HG03159 (cell line): ENCODE results near the gene STPG1.

Source experiments
- ATAC-seq: cut with Tn5 transposase; IDR thresholded peaks from one replicate; pipeline ENCODE4 v1.9.1; 2021; ENCODE audit warnings: mild to moderate bottlenecking, moderate library complexity; ENCODE audit not compliant: unreplicated experiment

STPG1 gene

GRCh38 chr1:24373710-24374109 lies 39.9 kb downstream of the STPG1 start:
- ATAC-seq = no peak

DNA sequence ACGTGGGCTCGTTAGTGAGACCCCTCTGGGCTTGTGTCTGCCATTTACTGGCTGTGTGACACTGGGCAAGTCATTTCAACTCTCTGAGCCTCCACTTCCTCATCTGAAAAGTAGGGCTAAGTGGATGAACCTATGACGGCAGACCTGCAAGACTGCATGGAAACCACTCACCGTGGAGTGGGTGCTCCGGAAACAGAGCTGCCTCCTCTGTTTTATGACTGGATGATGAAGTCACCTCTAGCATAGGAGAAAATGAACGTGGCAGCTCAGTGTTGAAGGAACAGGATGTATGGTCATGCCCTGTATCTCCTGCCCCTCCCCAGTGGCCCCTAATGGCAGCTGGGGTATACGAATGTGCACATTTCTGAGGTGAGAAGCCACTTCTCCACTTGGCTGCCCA lies 40.5 kb downstream of the STPG1 start:
- ATAC-seq = no peak

- no peak for ATAC-seq
These were observed 43.8 kb downstream of the STPG1 start for GRCh38 chr1:24369801-24370200.

- no peak for ATAC-seq
These were observed 44.4 kb downstream of the STPG1 start for GRCh38 chr1:24369199-24369598.

GRCh38 chr1:24366707-24367106 lies 46.9 kb downstream of the STPG1 start:
- no peak for ATAC-seq

DNA sequence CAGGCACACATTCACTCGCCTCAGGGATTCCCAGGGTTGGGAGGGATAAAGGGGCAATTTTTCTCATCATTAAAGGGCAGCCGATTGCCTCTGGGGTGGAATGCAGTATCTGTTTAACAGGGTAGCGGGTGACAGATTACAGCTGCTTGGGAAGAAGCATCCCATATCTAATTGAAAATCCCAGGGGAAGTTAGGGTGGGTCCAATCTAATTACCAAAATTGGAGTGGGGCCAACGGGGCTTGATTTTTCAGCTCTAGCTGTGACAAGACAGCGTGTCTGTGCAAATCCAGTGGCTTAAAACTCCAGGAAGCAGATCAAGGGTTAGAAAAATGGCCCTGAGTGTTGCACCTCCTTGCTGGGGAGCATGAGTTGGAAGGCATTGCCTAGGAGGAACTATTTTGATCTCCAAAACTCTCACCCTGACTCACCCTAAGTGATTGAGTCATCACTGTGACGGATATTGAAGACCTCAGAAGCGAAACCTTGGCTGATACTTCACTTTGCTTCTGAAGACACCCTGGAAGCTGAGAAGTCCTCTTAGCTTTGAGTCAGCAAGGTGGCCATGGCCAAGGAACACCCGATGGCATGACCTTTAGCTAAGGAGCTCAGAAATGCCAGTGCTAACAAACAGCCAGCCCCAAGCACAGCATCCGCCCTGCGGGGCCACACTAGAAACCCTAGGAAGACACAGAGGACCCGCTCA lies 48.5 kb downstream of the STPG1 start:
- no peak for ATAC-seq

GRCh38 chr1:24364605-24364974 lies 49.0 kb downstream of the STPG1 start:
- ATAC-seq = no peak

DNA sequence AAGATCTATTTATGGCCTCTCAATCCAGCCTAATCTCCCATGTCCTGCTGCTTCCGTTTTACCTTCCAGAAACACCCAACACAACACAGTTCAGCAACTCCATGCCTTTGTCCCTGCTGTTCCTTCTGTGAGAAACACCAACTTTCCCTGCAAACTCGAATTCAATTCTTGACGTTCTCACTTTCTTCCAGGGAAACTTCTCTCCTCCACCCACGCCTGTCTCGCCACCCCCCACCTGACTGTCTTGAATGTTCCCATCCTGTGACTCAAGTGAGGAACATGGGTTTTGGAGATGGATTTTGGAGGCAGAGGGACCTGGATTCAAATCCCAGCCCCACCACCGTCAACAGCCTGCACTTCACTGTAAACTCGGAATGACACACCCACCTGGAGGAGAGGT lies 49.6 kb downstream of the STPG1 start:
- ATAC-seq = no peak

DNA sequence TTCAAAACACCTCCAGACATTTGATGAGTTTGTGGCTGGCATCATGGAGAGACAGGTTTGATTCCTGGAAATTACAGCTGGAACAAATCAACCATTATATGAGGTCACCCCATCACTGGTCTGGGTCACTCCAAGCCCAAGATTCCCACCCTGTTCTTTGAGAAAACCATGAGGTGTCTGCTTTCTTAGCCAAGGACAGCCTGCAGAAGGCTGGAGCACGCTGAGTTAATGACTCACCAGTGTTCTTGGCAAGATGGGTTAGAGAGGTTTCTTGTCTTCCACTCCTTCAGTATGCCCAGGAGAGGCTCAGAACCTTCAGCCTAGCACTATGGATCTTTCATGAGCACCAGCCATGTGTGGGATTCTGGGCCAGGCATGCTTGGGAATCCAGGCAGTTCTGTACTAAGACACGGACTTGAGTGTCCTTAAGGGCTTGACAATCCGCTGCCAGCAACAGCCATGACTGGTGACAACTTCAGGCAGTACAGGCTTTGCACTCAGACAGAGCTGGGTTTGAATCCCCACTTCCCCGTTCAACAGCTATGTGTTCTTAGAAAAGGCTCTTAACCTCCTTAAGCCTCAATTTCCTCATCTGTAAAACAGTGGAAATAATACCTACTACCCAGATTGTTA lies 50.5 kb downstream of the STPG1 start:
- ATAC-seq = no peak

- no peak for ATAC-seq
These were observed 51.2 kb downstream of the STPG1 start for GRCh38 chr1:24362396-24362795.

DNA sequence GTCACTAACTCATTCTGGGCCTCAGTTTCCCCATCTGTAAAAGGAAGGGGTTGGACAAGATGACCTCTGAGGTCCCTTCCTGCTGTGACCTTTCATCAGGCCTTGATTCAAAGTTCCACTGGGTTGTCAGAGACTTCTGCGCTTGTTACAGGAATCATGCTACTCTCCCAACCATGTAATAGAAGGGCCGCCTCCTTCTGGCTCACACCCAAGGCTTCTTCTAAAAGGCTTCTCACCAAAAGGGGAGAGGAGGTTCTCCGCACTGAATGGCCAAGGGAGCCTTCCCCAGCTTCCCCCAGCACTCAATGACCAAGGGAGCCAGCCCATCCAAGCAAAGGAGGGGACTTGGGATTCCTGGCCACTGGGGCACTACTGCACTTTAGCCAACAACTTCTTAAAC lies 51.8 kb downstream of the STPG1 start:
- no peak for ATAC-seq

DNA sequence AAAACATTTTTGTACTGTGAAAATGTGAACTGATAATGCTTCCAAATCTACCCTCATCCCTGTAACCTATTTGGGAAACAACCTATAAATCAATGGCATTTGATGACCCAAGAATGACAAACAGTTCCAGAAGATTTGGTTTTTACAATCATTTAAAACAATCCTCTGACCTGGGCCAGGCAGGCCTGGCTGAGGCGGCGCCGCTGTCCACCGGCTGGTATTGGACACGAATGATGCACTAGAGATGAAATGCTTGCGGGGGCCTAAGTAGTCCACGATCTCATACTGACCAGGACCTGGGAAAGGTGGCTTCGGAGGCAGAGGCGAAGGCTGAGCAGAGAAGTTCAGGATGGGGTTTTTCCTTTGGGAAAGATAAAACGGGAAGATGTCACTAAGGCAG lies 52.9 kb downstream of the STPG1 start:
- no peak for ATAC-seq

DNA sequence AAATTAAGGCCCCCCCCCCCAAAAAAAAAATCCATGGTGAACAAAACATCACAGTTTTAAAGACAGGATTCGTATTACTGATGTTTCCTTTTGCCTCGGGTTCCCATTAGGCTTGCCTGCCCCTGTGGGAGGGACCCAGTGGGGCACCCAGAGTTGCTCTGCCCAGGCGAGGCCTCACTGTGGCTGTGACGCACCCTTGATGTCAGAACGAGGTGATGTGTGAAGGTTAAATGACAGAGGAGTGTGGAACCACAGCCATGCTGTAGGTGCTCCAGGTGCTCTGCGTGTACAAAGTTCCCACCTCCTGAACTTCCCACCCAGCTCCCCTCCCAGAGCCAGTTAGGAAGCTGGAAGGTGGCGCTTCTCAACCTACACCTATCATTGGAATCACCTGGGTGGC lies 56.5 kb downstream of the STPG1 start:
- no peak for ATAC-seq

GRCh38 chr1:24355466-24355865 lies 58.1 kb downstream of the STPG1 start:
- no peak for ATAC-seq

- no peak for ATAC-seq
These were observed 60.2 kb downstream of the STPG1 start for GRCh38 chr1:24353292-24353891.

DNA sequence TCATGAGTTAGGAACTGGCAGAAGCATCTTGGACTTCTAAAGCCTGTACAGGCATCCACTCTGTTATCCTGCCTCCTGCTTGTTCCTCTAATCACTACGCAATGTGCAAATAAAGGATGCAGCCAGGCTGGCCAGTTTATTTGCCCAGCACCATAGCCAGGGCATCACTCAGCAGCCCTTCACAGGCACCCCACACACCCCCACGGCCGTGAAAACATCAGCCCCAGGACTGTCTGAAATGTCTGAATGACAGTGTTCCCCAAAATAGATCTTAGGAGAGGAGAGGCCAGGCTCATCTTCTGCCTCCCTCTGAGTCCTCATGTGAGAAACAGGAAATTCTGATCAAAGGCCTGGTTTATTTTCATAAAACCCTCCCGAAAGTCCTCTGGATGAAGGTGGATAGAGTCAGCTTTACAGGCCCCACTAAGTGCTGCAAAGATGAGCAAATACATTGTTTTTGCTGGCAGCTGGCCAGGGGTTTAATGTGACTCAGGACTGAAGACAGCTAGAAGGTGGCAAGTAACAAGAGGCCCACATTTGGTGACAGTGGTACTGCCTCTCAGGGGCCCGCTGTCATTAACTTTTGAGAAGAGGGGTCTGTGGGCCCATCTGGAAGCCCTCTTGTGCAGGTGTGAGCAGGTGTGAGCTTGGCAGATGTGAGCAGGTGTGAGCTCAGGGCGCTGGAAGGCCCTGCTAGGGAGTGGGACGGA lies 61.5 kb downstream of the STPG1 start:
- no peak for ATAC-seq

GRCh38 chr1:24351247-24351646 lies 62.3 kb downstream of the STPG1 start:
- no peak for ATAC-seq

DNA sequence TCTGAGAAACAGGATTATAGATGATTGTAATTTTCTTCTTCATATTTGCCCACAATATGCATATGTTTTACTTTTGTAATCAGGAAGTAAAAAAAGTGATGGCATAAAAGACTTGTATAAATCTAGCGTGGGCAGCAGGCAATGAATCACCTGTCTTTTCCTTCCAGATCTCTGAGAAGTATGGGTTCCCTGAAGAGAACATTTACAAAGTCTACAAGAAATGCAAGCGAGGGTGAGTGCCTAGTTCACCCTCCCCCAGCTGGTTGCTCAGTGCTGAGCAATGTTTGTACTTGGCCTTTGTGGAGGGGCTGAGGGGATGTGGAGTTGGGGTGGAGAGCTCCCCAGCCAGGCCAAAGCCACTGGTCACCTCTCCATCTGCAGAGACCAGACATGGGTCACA lies 63.7 kb downstream of the STPG1 start:
- no peak for ATAC-seq

DNA sequence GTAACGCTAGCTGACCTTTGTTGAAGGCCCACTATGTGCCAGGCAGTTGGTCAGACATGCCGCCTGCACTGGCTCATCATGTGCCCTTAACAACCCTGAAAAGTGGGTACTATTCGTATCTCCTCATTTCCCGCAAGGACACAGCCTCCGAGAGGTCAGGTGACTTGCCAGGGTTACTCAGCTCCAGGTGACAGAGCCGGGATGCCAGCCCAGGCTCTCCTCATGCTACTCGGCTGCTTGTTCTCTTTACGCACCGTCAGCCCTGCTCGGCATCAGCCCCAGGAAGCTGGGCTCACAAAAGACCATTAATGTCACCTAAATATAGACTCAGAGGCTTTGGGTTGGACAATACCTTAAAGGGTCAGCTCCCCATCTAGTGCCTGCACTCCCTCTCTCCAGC lies 65.4 kb downstream of the STPG1 start:
- no peak for ATAC-seq

GRCh38 chr1:24347159-24347934 lies 66.2 kb downstream of the STPG1 start:
- ATAC-seq = no peak

GRCh38 chr1:24345334-24345733 lies 68.2 kb downstream of the STPG1 start:
- no peak for ATAC-seq
